CD8-positive, alpha-beta memory T cell (primary cell): Measurements from ENCODE around the gene TSN. TPM values are rescaled to one million over a fixed set of nuclear protein-coding genes. Genes with fewer than 3 reads are reported as not detected.

Source experiments
- polyA plus RNA-seq: library from polyadenylated mRNA; unstranded; fragments of 300-500 nt; fragmentation: Illumina TruSeq; gene quantifications from one replicate; pipeline ENCODE4 v1.2.3, GENCODE V29; 2021
- total RNA-seq, 2 experiments: library from RNA; stranded (reverse); gene quantifications; one replicate each; pipeline ENCODE4 v1.2.3, GENCODE V29; 2021

TSN gene
- total and polyA plus RNA-seq, 3 experiments from 2014 or later: 74.9 to 90.4 (median 88.0) TPM

Other genes starting within 250 kb of the TSN start
- gene RNU4ATAC, start 224.8 kb upstream of the TSN start, total RNA-seq: not detected
- gene RNU4ATAC, start 224.8 kb upstream of the TSN start, polyA plus RNA-seq: not detected
- 10 to 100 TPM; 62.6 to 66.0 TPM for gene CLASP1, start 106.2 kb upstream of the TSN start, total RNA-seq
- gene CLASP1, start 106.2 kb upstream of the TSN start, polyA plus RNA-seq: 22.2 TPM
- 100 to 1,000 TPM; 167 to 169 TPM for gene NIFK, start 18.8 kb upstream of the TSN start, total RNA-seq
- 54.4 TPM for gene NIFK, start 18.8 kb upstream of the TSN start, polyA plus RNA-seq